ENCODE data around the gene WNT9A. TPM values are rescaled to one million over a fixed set of nuclear protein-coding genes. Genes with fewer than 3 reads are reported as not detected.

Gene WNT9A
- total and polyA plus RNA-seq, 9 of the 15 experiments (the other 6 are each of a cell fraction or from before 2014, with no cell fraction given), result 0.04 to 0.17 (median 0.10) TPM; not detected in 4

GRCh38 chr1:227958617-227959324, 11.0 kb upstream of the WNT9A start:
- H3K36me3 ChIP-seq (ENCODE audit: control insufficient read depth, insufficient read depth, low read length), result no peaks in the 10 kb centered on the region
- H3K4me3 ChIP-seq, result no peak overlapping the region
- FAIRE-seq, result no peak
- H3K9me3 ChIP-seq (replicated peaks; ENCODE audit: control insufficient read depth, insufficient read depth, low read depth, low read length), result no peaks in the 10 kb centered on the region
- BruUV-seq (replicated peaks), result no TSS peak
- in situ Hi-C loops (cut with MboI), result loop anchor here (10.0 kb wide), 1 partner anchor 1324 kb away; no protein-coding TSS in a partner anchor
- ATAC-seq, result no peak
- H4K20me1 ChIP-seq (replicated peaks; ENCODE audit: control insufficient read depth, insufficient read depth, low read length), result no peaks in the 10 kb centered on the region
- no peaks in the 10 kb centered on the region for H3K9me1 ChIP-seq (ENCODE audit: control insufficient read depth, insufficient read depth, low read length)
- ChIA-PET POLR2A (no interaction called here), CTCF (ENCODE audit: low intra/inter-chr PET ratio) (no interaction called here)
- TF ChIP-seq ZNF584 (CRISPR knock-in tag; IDR thresholded peaks at IDR 0.05; ENCODE audit: low read depth), result no peak
- no peak for TF ChIP-seq ZNF445 (CRISPR knock-in tag; IDR thresholded peaks at IDR 0.05; ENCODE audit: low read depth)
- TF ChIP-seq SMAD3 (CRISPR knock-in tag; conservative IDR thresholded peaks at IDR 0.05), result no peak
- TF ChIP-seq CTBP1 (IDR thresholded peaks at IDR 0.05; ENCODE audit: borderline replicate concordance), result no peak
- TF ChIP-seq CREB3 (tag; conservative IDR thresholded peaks at IDR 0.05; ENCODE audit: low read depth), result no peak
- TF ChIP-seq HMG20B (CRISPR knock-in tag; IDR thresholded peaks at IDR 0.05), result no peak
- no peak for TF ChIP-seq ZNF609 (CRISPR knock-in tag; IDR thresholded peaks at IDR 0.05; ENCODE audit: borderline replicate concordance)
- TF ChIP-seq POU5F1 (IDR thresholded peaks at IDR 0.05; ENCODE audit: borderline replicate concordance, low read depth, low read length, partially characterized antibody), result no peak
- TF ChIP-seq ZFP30 (CRISPR knock-in tag; IDR thresholded peaks at IDR 0.05; ENCODE audit: borderline replicate concordance), result no peak
- TF ChIP-seq ZNF24 (IDR thresholded peaks at IDR 0.05), result no peak
- no peak for TF ChIP-seq MEF2A (IDR thresholded peaks at IDR 0.05; ENCODE audit: control insufficient read depth, low read depth, low read length)
- TF ChIP-seq CTCF (IDR thresholded peaks at IDR 0.05 in 2 of 3, conservative IDR thresholded peaks at IDR 0.05 in 1 of 3; ENCODE audit: insufficient read depth in 2 of 3, low read depth in 1 of 3, low read length in 3 of 3), result no peak
- no peak for TF ChIP-seq TAL1 (IDR thresholded peaks at IDR 0.05)
- no peak for TF ChIP-seq DPF2 (IDR thresholded peaks at IDR 0.05)
- DNase-seq (ENCODE audit: extremely low read depth in 1 of 4, low spot score in 3 of 4), result peak in 1 of 4 experiments; percentile 2
- H3K79me2 ChIP-seq (ENCODE audit: control insufficient read depth, insufficient read depth, low read length), result no peaks in the 10 kb centered on the region
- H3K4me1 ChIP-seq (replicated peaks in 1 of 2; ENCODE audit: control insufficient read depth in 2 of 2, insufficient read depth in 2 of 2, low read length in 2 of 2), result peaks cover 0 to 3% of the 10 kb centered on the region in 2 experiments; a peak in 1 of 5 replicates
- H3K4me2 ChIP-seq (ENCODE audit: insufficient read depth, low read length), result no peak overlapping the region
- intact Hi-C loops (cut with micrococcal nuclease), result no loop called here
- H3K27me3 ChIP-seq (ENCODE audit: control insufficient read depth in 2 of 2, insufficient read depth in 2 of 2, low read length in 2 of 2), result peaks cover 0 to 13% of the 10 kb centered on the region in 2 experiments
- no peak overlapping the region for H2AFZ ChIP-seq (ENCODE audit: low read depth, low read length)
- no peak overlapping the region for H3K27ac ChIP-seq (ENCODE audit: extremely low read depth, low read depth, low read length)
- H3K9ac ChIP-seq (ENCODE audit: insufficient read depth in 1 of 2, low read depth in 2 of 2, low read length in 2 of 2), result no peak overlapping the region
- 0% methylated on average over 2 of the region's 2 CpGs for WGBS (ENCODE audit: insufficient coverage, low coverage, missing lambda C conversion rate)
